Activated CD8-positive, alpha-beta T cell treated with anti-CD3 and anti-CD28 coated beads for 36 hours (primary cell): ENCODE data around the gene NRSN2. TPM values are rescaled to one million over a fixed set of nuclear protein-coding genes. Genes with fewer than 3 reads are reported as not detected.
"Not testable (repeated sequence)": the region's sequence is repeated elsewhere in the genome, so short reads cannot be mapped to it uniquely, and the experiment has no call there.

Experiments used
- ATAC-seq: fragments of 200-7000 bp; cut with Tn5 transposase; one replicate; pipeline ENCODE4 v1.10.0; 2021; ENCODE audit warnings: mild to moderate bottlenecking, moderate library complexity
- CTCF ChIA-PET: fragments of 350-600 bp; sonication (Branson Sonifier 250); formaldehyde crosslinking; loops from one replicate; lab custom pipeline; 2021; ENCODE audit warnings: antibody characterized with exemption; lab: Charles Lee
- POLR2A ChIA-PET: fragments of 350-600 bp; sonication (Branson Sonifier 250); formaldehyde crosslinking; loops from one replicate; lab custom pipeline; 2021; ENCODE audit warnings: antibody characterized with exemption; lab: Charles Lee
- DNase-seq: peaks from one replicate; pipeline ENCODE4 v3.0.0-alpha.2; 2020
- H3K27ac Mint-ChIP-seq: one replicate; pipeline ENCODE4 v1.8.0; 2021; ENCODE audit warnings: mild to moderate bottlenecking, mixed read lengths
- H3K27me3 Mint-ChIP-seq: one replicate; pipeline ENCODE4 v1.8.0; 2021; ENCODE audit warnings: mixed read lengths
- H3K36me3 Mint-ChIP-seq: one replicate; pipeline ENCODE4 v1.8.0; 2021; ENCODE audit warnings: low read depth, mixed read lengths
- H3K4me1 Mint-ChIP-seq: one replicate; pipeline ENCODE4 v1.8.0; 2021; ENCODE audit warnings: low read depth, mixed read lengths
- H3K4me3 Mint-ChIP-seq: one replicate; pipeline ENCODE4 v1.8.0; 2021; ENCODE audit warnings: mild to moderate bottlenecking, moderate library complexity, mixed read lengths
- H3K9me3 Mint-ChIP-seq: one replicate; pipeline ENCODE4 v1.8.0; 2021; ENCODE audit warnings: mixed read lengths
- intact Hi-C: fragments of 100-400 bp; cut with micrococcal nuclease; formaldehyde crosslinking; loops from one replicate; pipeline ENCODE4 v1.10.0; 2022
- total RNA-seq, 2 experiments: library from RNA; stranded (reverse); gene quantifications; one replicate each; pipeline ENCODE4 v1.2.3, GENCODE V29; 2021
- TF ChIP-seq, protein P1 (sequence below): fragments of 200-600 bp; IDR thresholded peaks from one replicate; pipeline ENCODE4 v1.8.0; 2022; ENCODE audit warnings: antibody characterized with exemption, mild to moderate bottlenecking

NRSN2 gene
- total RNA-seq, 2 experiments from 2014 or later: 8.0 to 8.7 TPM

DNA sequence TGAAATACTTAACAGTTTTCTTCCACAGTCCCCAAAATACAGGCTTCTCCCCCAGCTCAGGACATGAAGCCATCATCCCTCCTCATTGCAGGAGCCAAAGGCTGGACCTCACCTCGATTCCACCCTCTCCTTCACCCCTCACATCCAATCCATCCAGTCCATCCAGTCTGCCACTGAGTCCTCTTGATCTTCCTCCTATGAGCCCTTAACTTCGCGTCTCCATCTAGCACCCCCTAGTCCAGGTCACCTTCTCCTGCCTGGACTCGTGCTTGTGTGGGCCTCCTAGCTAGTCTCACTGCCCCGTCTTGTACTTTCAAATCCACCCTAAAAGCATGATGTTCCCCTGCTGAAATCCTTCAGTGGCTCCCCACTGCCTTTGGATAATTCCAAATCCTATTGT is 37.0 kb downstream of the NRSN2 start:
- intact Hi-C loops: no loop called here
- H3K36me3 Mint-ChIP-seq: peaks cover 41% of the 10 kb centered on the region
- no peak overlapping the region for H3K4me3 Mint-ChIP-seq
- TF ChIP-seq, protein P1, sequence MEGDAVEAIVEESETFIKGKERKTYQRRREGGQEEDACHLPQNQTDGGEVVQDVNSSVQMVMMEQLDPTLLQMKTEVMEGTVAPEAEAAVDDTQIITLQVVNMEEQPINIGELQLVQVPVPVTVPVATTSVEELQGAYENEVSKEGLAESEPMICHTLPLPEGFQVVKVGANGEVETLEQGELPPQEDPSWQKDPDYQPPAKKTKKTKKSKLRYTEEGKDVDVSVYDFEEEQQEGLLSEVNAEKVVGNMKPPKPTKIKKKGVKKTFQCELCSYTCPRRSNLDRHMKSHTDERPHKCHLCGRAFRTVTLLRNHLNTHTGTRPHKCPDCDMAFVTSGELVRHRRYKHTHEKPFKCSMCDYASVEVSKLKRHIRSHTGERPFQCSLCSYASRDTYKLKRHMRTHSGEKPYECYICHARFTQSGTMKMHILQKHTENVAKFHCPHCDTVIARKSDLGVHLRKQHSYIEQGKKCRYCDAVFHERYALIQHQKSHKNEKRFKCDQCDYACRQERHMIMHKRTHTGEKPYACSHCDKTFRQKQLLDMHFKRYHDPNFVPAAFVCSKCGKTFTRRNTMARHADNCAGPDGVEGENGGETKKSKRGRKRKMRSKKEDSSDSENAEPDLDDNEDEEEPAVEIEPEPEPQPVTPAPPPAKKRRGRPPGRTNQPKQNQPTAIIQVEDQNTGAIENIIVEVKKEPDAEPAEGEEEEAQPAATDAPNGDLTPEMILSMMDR: no peak
- ATAC-seq: no peak
- ChIA-PET CTCF (interaction anchor here (1.5 to 2.5 kb wide), 2 partner anchors 23 to 29 kb away, joined by 3 to 10 read pairs; no protein-coding TSS in a partner anchor), POLR2A (interaction anchor here (0.7 to 1.7 kb wide), 2 partner anchors 20 to 24 kb away, joined by 3 to 4 read pairs; partner anchors contain the start of gene RBCK1)
- H3K27ac Mint-ChIP-seq: no peak overlapping the region
- H3K27me3 Mint-ChIP-seq: no peaks in the 10 kb centered on the region
- H3K9me3 Mint-ChIP-seq: no peaks in the 10 kb centered on the region
- peaks cover 20% of the 10 kb centered on the region for H3K4me1 Mint-ChIP-seq
- DNase-seq: no peak

DNA sequence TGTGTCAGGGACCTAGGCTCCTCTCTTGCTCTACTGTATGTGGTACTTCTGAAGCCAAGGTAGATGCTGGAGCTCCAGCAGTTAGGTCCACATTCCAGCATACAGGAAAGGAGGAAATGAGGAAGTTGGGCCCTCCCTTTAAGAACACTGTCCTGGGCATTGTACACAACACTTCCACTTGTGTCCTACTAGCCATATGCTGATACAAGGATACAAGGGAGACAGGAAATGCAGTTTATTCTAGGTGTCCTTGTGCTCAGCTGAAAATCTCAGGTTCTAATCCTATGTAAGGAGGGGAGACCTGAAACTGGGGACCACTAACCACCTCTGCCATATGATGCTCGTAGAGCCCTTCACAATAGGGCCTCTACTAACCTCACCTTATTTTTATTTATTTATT is 37.8 kb downstream of the NRSN2 start:
- DNase-seq: no peak
- intact Hi-C loops: no loop called here
- peaks cover 18% of the 10 kb centered on the region for H3K4me1 Mint-ChIP-seq
- H3K4me3 Mint-ChIP-seq: no peak overlapping the region
- H3K36me3 Mint-ChIP-seq: peaks cover 47% of the 10 kb centered on the region
- H3K27me3 Mint-ChIP-seq: no peaks in the 10 kb centered on the region
- POLR2A ChIA-PET: interaction anchor here (0.6 to 1.1 kb wide), 2 partner anchors 10 to 16 kb away, joined by 3 to 4 read pairs; no protein-coding TSS in a partner anchor
- CTCF ChIA-PET: interaction anchor here (0.8 to 2.5 kb wide), 4 partner anchors 22 to 31 kb away, joined by 3 to 10 read pairs (median 4); no protein-coding TSS in a partner anchor
- ATAC-seq: no peak
- TF ChIP-seq, protein P1: no peak
- no peak overlapping the region for H3K27ac Mint-ChIP-seq
- H3K9me3 Mint-ChIP-seq: no peaks in the 10 kb centered on the region

DNA sequence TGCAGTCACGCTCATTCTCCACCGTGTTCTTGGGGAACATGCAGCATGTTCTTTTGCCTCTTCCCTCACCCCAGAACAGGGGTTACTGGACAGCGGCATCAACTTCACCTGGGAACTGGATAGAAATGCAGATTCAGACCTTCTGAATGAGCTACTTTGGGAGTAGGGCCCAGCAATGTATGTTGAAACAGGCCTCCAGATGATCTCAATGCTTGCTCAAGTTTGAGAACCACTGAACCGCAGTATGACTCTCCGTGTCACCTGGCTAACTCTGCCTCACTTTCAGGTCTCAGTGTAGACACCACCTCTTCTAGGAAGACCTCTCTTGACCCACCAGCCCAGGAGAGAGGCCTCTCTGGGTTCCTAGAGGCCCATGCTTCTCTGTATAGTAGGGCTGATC is 38.5 kb downstream of the NRSN2 start:
- TF ChIP-seq, protein P1: no peak
- DNase-seq: no peak
- Mint-ChIP-seq H3K4me1 (peaks cover 16% of the 10 kb centered on the region), H3K27me3 (no peaks in the 10 kb centered on the region), H3K4me3 (no peak overlapping the region), H3K9me3 (no peaks in the 10 kb centered on the region), H3K36me3 (peaks cover 51% of the 10 kb centered on the region), H3K27ac (no peak overlapping the region)
- ChIA-PET CTCF (interaction anchor here (0.8 to 2.0 kb wide), 3 partner anchors 30 to 75 kb away, joined by 3 to 5 read pairs (median 3); no protein-coding TSS in a partner anchor), POLR2A (interaction anchor here (1.1 to 1.3 kb wide), 2 partner anchors 14 to 17 kb away, joined by 3 to 5 read pairs; no protein-coding TSS in a partner anchor)
- intact Hi-C loops: no loop called here
- ATAC-seq: no peak

DNA sequence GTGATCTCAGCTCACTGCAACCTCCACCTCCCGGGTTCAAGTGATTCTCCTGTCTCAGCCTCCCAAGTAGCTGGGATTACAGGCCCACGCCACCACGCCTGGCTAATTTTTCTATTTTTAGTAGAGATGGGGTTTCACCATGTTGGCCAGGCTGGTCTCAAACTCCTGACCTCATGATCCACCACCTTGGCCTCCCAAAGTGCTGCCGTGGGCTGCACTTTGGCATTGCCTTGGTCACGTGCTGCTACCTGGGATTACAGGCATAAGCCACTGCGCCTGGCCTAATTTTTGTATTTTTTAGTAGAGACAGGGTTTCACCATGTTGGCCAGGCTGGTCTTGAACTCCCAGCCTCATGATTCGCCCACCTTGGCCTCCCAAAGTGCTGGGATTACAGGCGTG is 39.7 kb downstream of the NRSN2 start:
- ATAC-seq, intact Hi-C loops, H3K27me3 Mint-ChIP-seq, H3K27ac Mint-ChIP-seq, H3K4me3 Mint-ChIP-seq, DNase-seq, H3K9me3 Mint-ChIP-seq: not testable (repeated sequence)
- POLR2A ChIA-PET: interaction anchor here (1.1 to 1.5 kb wide), 3 partner anchors 16 to 156 kb away, joined by 3 to 5 read pairs (median 3); no protein-coding TSS in a partner anchor
- Mint-ChIP-seq H3K4me1 (peaks cover 16% of the 10 kb centered on the region), H3K36me3 (peaks cover 58% of the 10 kb centered on the region)
- CTCF ChIA-PET: interaction anchor here (1.2 to 2.0 kb wide), 2 partner anchors 31 to 74 kb away, joined by 3 to 5 read pairs; no protein-coding TSS in a partner anchor

DNA sequence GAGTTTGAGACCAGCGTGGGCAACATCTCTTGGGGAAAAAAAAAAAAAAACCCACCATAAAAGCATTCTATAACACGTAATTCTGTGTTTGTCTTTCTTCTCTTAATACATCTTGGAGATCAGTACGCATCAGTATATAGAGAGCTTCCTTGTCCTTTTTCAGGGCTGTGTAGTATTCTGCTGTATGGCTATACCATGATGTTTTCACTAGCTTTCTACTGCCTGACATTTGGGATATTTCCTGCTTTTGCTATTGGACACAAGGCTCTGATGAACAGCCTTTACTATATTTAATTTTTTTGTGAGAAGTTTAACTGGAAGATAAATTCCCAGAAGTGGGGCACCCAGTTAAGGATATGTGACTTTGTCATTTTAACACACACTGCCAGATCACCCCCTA is 40.6 kb downstream of the NRSN2 start:
- Mint-ChIP-seq H3K4me1 (peaks cover 9% of the 10 kb centered on the region), H3K27me3 (no peaks in the 10 kb centered on the region), H3K36me3 (peaks cover 62% of the 10 kb centered on the region), H3K9me3 (no peaks in the 10 kb centered on the region), H3K4me3 (no peak overlapping the region), H3K27ac (no peak overlapping the region)
- ATAC-seq (no peak), DNase-seq (no peak)
- ChIA-PET CTCF (interaction anchor here (0.6 kb wide), 1 partner anchor 159 kb away, joined by 3 read pairs; no protein-coding TSS in a partner anchor), POLR2A (no interaction called here)
- TF ChIP-seq, protein P1: no peak
- intact Hi-C loops: no loop called here
